Measurements from ENCODE around the gene CST9. TPM values are rescaled to one million over a fixed set of nuclear protein-coding genes. Genes with fewer than 3 reads are reported as not detected.

CST9 gene
- total RNA-seq, 1 experiment from 2014 or later = not detected

DNA sequence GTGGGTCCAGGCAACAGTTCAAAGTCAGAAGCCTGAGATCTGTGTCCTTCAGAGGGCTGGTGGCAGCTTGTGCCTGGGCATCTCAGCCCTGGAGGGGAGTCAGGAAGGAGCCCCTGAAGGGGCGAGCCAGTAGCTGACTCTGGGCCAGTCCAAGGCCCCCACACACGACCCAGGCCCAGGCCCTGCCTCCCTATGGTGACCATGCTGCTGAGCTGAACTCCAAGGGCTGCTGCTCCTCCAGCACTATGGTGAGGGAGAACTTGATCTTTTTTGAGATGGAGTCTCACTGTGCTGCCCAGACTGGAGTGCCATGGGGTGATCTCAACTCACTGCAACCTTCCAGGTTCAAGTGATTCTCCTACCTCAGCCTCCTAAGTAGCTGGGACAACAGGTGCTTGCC lies 47.2 kb upstream of the CST9 start:
- Histone ChIP-seq H3K4me1 (ENCODE audit: control insufficient read depth in 1 of 2, insufficient read depth in 2 of 2, low read length in 2 of 2) (no peaks in the 10 kb centered on the region), H3K36me3 (ENCODE audit: control insufficient read depth in 1 of 2, insufficient read depth in 2 of 2, low read length in 2 of 2) (no peaks in the 10 kb centered on the region), H3K4me3 (replicated peaks in 1 of 2; ENCODE audit: low read depth in 1 of 2, low read length in 2 of 2) (no peak overlapping the region), H3K27me3 (ENCODE audit: insufficient read depth, low read length) (no peaks in the 10 kb centered on the region), H3K9me2 (ENCODE audit: insufficient read depth) (no peaks in the 10 kb centered on the region), H3K9ac (ENCODE audit: low read length) (no peak overlapping the region), H3K9me3 (ENCODE audit: control insufficient read depth in 1 of 2, insufficient read depth in 1 of 2, low read depth in 1 of 2, low read length in 2 of 2) (no peaks in the 10 kb centered on the region), H3K27ac (ENCODE audit: low read depth, low read length) (no peak overlapping the region), H3K4me2 (ENCODE audit: low read length) (no peak overlapping the region), H4K20me1 (ENCODE audit: insufficient read depth) (no peaks in the 10 kb centered on the region), H3K79me2 (ENCODE audit: insufficient read depth, low read length) (no peaks in the 10 kb centered on the region), H2AFZ (ENCODE audit: low read depth, low read length, poor library complexity, severe bottlenecking) (no peak overlapping the region)
- ChIA-PET POLR2A (no interaction called here), CTCF (no interaction called here), RAD21 (ENCODE audit: low non-redundant PET in 1 of 2, low total read pairs in 2 of 2, uncharacterized antibody in 2 of 2, unreplicated experiment in 2 of 2) (no interaction called here)
- ATAC-seq = no peak
- intact Hi-C loops (cut with micrococcal nuclease) = no loop called here
- BruUV-seq (replicated peaks) = no TSS peak
- no peak for DNase-seq (ENCODE audit: low read depth, low spot score)
- TF ChIP-seq TCF7L2 (IDR thresholded peaks at IDR 0.05; ENCODE audit: borderline replicate concordance, extremely low read depth, insufficient read depth, insufficient read length) (no peak), YY1 (IDR thresholded peaks at IDR 0.05; ENCODE audit: extremely low read depth, insufficient replicate concordance, low read depth, low read length) (no peak), CBX3 (IDR thresholded peaks at IDR 0.05; ENCODE audit: low read depth) (no peak), ELF1 (IDR thresholded peaks at IDR 0.05; ENCODE audit: borderline replicate concordance, low read depth) (no peak), CEBPB (IDR thresholded peaks at IDR 0.05; ENCODE audit: low read depth) (no peak), SP1 (IDR thresholded peaks at IDR 0.05; ENCODE audit: low read depth) (no peak), POLR2A (IDR thresholded peaks at IDR 0.05; ENCODE audit: borderline replicate concordance, extremely low read depth, insufficient read depth, insufficient read length) (no peak), ZNF274 (IDR thresholded peaks at IDR 0.05; ENCODE audit: low read depth, low read length) (no peak), EGR1 (IDR thresholded peaks at IDR 0.05; ENCODE audit: low read depth) (no peak), SRF (IDR thresholded peaks at IDR 0.05; ENCODE audit: low read depth) (no peak), EZH2phosphoT487 (IDR thresholded peaks at IDR 0.05; ENCODE audit: borderline replicate concordance) (no peak), ZFX (IDR thresholded peaks at IDR 0.05) (no peak), RAD21 (IDR thresholded peaks at IDR 0.05; ENCODE audit: low read depth) (no peak), JUND (IDR thresholded peaks at IDR 0.05) (no peak), SIN3A (IDR thresholded peaks at IDR 0.05; ENCODE audit: low read depth) (no peak), FOSL1 (IDR thresholded peaks at IDR 0.05; ENCODE audit: low read depth) (no peak)
- TF ChIP-seq, protein P1, sequence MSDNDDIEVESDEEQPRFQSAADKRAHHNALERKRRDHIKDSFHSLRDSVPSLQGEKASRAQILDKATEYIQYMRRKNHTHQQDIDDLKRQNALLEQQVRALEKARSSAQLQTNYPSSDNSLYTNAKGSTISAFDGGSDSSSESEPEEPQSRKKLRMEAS (IDR thresholded peaks at IDR 0.05) = no peak
- TF ChIP-seq, protein P2, sequence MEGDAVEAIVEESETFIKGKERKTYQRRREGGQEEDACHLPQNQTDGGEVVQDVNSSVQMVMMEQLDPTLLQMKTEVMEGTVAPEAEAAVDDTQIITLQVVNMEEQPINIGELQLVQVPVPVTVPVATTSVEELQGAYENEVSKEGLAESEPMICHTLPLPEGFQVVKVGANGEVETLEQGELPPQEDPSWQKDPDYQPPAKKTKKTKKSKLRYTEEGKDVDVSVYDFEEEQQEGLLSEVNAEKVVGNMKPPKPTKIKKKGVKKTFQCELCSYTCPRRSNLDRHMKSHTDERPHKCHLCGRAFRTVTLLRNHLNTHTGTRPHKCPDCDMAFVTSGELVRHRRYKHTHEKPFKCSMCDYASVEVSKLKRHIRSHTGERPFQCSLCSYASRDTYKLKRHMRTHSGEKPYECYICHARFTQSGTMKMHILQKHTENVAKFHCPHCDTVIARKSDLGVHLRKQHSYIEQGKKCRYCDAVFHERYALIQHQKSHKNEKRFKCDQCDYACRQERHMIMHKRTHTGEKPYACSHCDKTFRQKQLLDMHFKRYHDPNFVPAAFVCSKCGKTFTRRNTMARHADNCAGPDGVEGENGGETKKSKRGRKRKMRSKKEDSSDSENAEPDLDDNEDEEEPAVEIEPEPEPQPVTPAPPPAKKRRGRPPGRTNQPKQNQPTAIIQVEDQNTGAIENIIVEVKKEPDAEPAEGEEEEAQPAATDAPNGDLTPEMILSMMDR (IDR thresholded peaks at IDR 0.05 in 2 of 3, conservative IDR thresholded peaks at IDR 0.05 in 1 of 3; ENCODE audit: borderline replicate concordance in 1 of 3, insufficient read depth in 1 of 3, low read depth in 2 of 3, low read length in 2 of 3) = no peak
- TF ChIP-seq, protein P3, sequence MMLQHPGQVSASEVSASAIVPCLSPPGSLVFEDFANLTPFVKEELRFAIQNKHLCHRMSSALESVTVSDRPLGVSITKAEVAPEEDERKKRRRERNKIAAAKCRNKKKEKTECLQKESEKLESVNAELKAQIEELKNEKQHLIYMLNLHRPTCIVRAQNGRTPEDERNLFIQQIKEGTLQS (IDR thresholded peaks at IDR 0.05) = no peak
- TF ChIP-seq, protein P4, sequence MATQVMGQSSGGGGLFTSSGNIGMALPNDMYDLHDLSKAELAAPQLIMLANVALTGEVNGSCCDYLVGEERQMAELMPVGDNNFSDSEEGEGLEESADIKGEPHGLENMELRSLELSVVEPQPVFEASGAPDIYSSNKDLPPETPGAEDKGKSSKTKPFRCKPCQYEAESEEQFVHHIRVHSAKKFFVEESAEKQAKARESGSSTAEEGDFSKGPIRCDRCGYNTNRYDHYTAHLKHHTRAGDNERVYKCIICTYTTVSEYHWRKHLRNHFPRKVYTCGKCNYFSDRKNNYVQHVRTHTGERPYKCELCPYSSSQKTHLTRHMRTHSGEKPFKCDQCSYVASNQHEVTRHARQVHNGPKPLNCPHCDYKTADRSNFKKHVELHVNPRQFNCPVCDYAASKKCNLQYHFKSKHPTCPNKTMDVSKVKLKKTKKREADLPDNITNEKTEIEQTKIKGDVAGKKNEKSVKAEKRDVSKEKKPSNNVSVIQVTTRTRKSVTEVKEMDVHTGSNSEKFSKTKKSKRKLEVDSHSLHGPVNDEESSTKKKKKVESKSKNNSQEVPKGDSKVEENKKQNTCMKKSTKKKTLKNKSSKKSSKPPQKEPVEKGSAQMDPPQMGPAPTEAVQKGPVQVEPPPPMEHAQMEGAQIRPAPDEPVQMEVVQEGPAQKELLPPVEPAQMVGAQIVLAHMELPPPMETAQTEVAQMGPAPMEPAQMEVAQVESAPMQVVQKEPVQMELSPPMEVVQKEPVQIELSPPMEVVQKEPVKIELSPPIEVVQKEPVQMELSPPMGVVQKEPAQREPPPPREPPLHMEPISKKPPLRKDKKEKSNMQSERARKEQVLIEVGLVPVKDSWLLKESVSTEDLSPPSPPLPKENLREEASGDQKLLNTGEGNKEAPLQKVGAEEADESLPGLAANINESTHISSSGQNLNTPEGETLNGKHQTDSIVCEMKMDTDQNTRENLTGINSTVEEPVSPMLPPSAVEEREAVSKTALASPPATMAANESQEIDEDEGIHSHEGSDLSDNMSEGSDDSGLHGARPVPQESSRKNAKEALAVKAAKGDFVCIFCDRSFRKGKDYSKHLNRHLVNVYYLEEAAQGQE (IDR thresholded peaks at IDR 0.05; ENCODE audit: low read depth) = no peak

Measured in HCT116 (cell line).